ENCODE measurements around the gene ZFAND5. TPM values are rescaled to one million over a fixed set of nuclear protein-coding genes. Genes with fewer than 3 reads are reported as not detected.

Gene ZFAND5
- total RNA-seq, 1 donor from 2014 or later: 162 TPM

GRCh38 chr9:72353455-72354116 is 11.4 kb downstream of the ZFAND5 start:
- H3K36me3 ChIP-seq (ENCODE audit: control insufficient read depth, insufficient read depth, low read length): peaks cover 4% of the 10 kb centered on the region
- no peak overlapping the region for H3K4me3 ChIP-seq (ENCODE audit: low read depth, low read length)
- no peak for DNase-seq (ENCODE audit: low read depth)
- TF ChIP-seq, protein P1, sequence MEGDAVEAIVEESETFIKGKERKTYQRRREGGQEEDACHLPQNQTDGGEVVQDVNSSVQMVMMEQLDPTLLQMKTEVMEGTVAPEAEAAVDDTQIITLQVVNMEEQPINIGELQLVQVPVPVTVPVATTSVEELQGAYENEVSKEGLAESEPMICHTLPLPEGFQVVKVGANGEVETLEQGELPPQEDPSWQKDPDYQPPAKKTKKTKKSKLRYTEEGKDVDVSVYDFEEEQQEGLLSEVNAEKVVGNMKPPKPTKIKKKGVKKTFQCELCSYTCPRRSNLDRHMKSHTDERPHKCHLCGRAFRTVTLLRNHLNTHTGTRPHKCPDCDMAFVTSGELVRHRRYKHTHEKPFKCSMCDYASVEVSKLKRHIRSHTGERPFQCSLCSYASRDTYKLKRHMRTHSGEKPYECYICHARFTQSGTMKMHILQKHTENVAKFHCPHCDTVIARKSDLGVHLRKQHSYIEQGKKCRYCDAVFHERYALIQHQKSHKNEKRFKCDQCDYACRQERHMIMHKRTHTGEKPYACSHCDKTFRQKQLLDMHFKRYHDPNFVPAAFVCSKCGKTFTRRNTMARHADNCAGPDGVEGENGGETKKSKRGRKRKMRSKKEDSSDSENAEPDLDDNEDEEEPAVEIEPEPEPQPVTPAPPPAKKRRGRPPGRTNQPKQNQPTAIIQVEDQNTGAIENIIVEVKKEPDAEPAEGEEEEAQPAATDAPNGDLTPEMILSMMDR (IDR thresholded peaks at IDR 0.05; ENCODE audit: insufficient read depth, low read length, poor library complexity, severe bottlenecking): no peak
- H3K27me3 ChIP-seq (ENCODE audit: control insufficient read depth, insufficient read depth, low read length): no peaks in the 10 kb centered on the region

GRCh38 chr9:72352911-72353388 is 12.1 kb downstream of the ZFAND5 start:
- H3K36me3 ChIP-seq (ENCODE audit: control insufficient read depth, insufficient read depth, low read length): peaks cover 4% of the 10 kb centered on the region
- H3K4me3 ChIP-seq (ENCODE audit: low read depth, low read length): no peak overlapping the region
- DNase-seq (ENCODE audit: low read depth): no peak
- no peaks in the 10 kb centered on the region for H3K27me3 ChIP-seq (ENCODE audit: control insufficient read depth, insufficient read depth, low read length)
- TF ChIP-seq, protein P1 (IDR thresholded peaks at IDR 0.05; ENCODE audit: insufficient read depth, low read length, poor library complexity, severe bottlenecking): no peak

GRCh38 chr9:72351538-72352453 is 13.2 kb downstream of the ZFAND5 start:
- DNase-seq (ENCODE audit: low read depth): no peak
- Histone ChIP-seq H3K4me3 (ENCODE audit: low read depth, low read length) (no peak overlapping the region), H3K36me3 (ENCODE audit: control insufficient read depth, insufficient read depth, low read length) (peaks cover 4% of the 10 kb centered on the region), H3K27me3 (ENCODE audit: control insufficient read depth, insufficient read depth, low read length) (no peaks in the 10 kb centered on the region)
- TF ChIP-seq, protein P1 (IDR thresholded peaks at IDR 0.05; ENCODE audit: insufficient read depth, low read length, poor library complexity, severe bottlenecking): no peak

DNA sequence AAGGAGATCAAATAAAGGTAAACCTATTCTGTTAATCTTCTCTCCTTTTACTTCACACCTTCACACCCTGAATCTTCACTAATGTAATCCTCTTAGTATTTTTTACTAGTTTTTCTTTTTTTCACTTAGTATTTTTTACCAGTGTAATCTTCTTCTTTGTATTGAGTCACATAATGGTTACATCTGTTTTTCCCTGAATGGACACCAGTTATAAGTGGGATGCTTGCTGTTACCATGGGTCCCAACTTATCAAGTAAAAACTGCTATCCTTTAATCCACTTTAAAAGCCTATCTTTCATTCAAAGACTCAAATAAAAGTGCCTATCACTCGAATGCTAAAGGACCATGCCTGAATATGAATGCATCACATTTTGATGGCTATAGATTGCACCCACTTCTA is 15.1 kb downstream of the ZFAND5 start:
- no peak for DNase-seq (ENCODE audit: low read depth)
- Histone ChIP-seq H3K27me3 (ENCODE audit: control insufficient read depth, insufficient read depth, low read length) (no peaks in the 10 kb centered on the region), H3K4me3 (ENCODE audit: low read depth, low read length) (no peak overlapping the region), H3K36me3 (ENCODE audit: control insufficient read depth, insufficient read depth, low read length) (peaks cover under 1% of the 10 kb centered on the region)
- TF ChIP-seq, protein P1 (IDR thresholded peaks at IDR 0.05; ENCODE audit: insufficient read depth, low read length, poor library complexity, severe bottlenecking): no peak

- TF ChIP-seq, protein P1 (IDR thresholded peaks at IDR 0.05; ENCODE audit: insufficient read depth, low read length, poor library complexity, severe bottlenecking): no peak
- no peaks in the 10 kb centered on the region for H3K36me3 ChIP-seq (ENCODE audit: control insufficient read depth, insufficient read depth, low read length)
Observed at GRCh38 chr9:72349240-72349639, 15.8 kb downstream of the ZFAND5 start.

More at GRCh38 chr9:72349240-72349639, 15.8 kb downstream of the ZFAND5 start:
- Histone ChIP-seq H3K27me3 (ENCODE audit: control insufficient read depth, insufficient read depth, low read length) (no peaks in the 10 kb centered on the region), H3K4me3 (ENCODE audit: low read depth, low read length) (no peak overlapping the region)
- no peak for DNase-seq (ENCODE audit: low read depth)

All from kidney epithelial cell (primary cell).